GM12875 (cell line): ENCODE data around the gene TRPM4.

Experiments used
- H3K4me3 ChIP-seq: one replicate; pipeline ENCODE4 v1.5.1; 2011; ENCODE audit warnings: low read depth, low read length, control low read depth
- CTCF ChIP-seq: IDR thresholded peaks from 2 replicates; pipeline ENCODE4 v1.5.1; 2011; ENCODE audit warnings: low read depth, mild to moderate bottlenecking, control low read depth, inconsistent platforms, low read length, moderate library complexity, borderline replicate concordance; ENCODE audit not compliant: insufficient read depth

TRPM4 gene

GRCh38 chr19:49157445-49158224, at the start of gene TRPM4:
TSS of gene TRPM4 (plus strand) at chr19:49157792. CDS start at chr19:49157867, 75 bp downstream.
- no peak for TF ChIP-seq CTCF

GRCh38 chr19:49109051-49109450, 48.5 kb upstream of the TRPM4 start:
- H3K4me3 ChIP-seq, result no peak overlapping the region
- no peak for TF ChIP-seq CTCF

More at GRCh38 chr19:49157445-49158224, at the start of gene TRPM4:
- H3K4me3 ChIP-seq, result no peak within 1 kb of the TSS

- TF ChIP-seq CTCF, result no peak
- no peak overlapping the region for H3K4me3 ChIP-seq
Measured at GRCh38 chr19:49109569-49110233, 47.9 kb upstream of the TRPM4 start.

GRCh38 chr19:49110567-49110966, 47.0 kb upstream of the TRPM4 start:
- no peak for TF ChIP-seq CTCF

GRCh38 chr19:49111218-49111998, 46.2 kb upstream of the TRPM4 start:
- no peak for TF ChIP-seq CTCF
- no peak overlapping the region for H3K4me3 ChIP-seq

More at GRCh38 chr19:49110567-49110966, 47.0 kb upstream of the TRPM4 start:
- H3K4me3 ChIP-seq, result no peak overlapping the region

- peak within 1 kb of the TSS; percentile 71 for H3K4me3 ChIP-seq
- TF ChIP-seq CTCF, result peak; percentile 81
Measured at GRCh38 chr19:49113762-49114629, 43.6 kb upstream of the TRPM4 start, which contains the start of gene LIN7B. TSS of gene LIN7B (plus strand) at chr19:49114370. CDS start at chr19:49114405, 35 bp downstream.
